ENCODE results near the gene ZSWIM5. TPM values are rescaled to one million over a fixed set of nuclear protein-coding genes. Genes with fewer than 3 reads are reported as not detected.

Gene ZSWIM5
- total and polyA plus RNA-seq, 4 donors: 0.67 to 2.9 (median 1.3) TPM

GRCh38 chr1:45047032-45047431, 159.4 kb downstream of the ZSWIM5 start:
- TF ChIP-seq ZBTB33 (IDR thresholded peaks at IDR 0.05) (no peak), TAF1 (conservative IDR thresholded peaks at IDR 0.05) (no peak), JUND (IDR thresholded peaks at IDR 0.05) (no peak), FOXA2 (IDR thresholded peaks at IDR 0.05) (no peak)
- 97% methylated on average over 5 of the region's 5 CpGs for WGBS
- no peaks in the 10 kb centered on the region for H3K4me1 ChIP-seq (ENCODE audit: control insufficient read depth in 4 of 4, insufficient read depth in 4 of 4, low read length in 3 of 4)

GRCh38 chr1:45044916-45045315, 161.5 kb downstream of the ZSWIM5 start:
- TF ChIP-seq RAD21 (IDR thresholded peaks at IDR 0.05): no peak
- TF ChIP-seq FOXA2 (IDR thresholded peaks at IDR 0.05): no peak
- TF ChIP-seq SP1 (IDR thresholded peaks at IDR 0.05): no peak
- no peak for TF ChIP-seq NR2F2 (IDR thresholded peaks at IDR 0.05)
- no peak for TF ChIP-seq CTCF (IDR thresholded peaks at IDR 0.05; ENCODE audit: low read depth, low read length, missing input control)
- no peak for TF ChIP-seq GABPA (IDR thresholded peaks at IDR 0.05 in 1 of 2, conservative IDR thresholded peaks at IDR 0.05 in 1 of 2)
- TF ChIP-seq YY1 (IDR thresholded peaks at IDR 0.05): no peak
- no peak for TF ChIP-seq TAF1 (conservative IDR thresholded peaks at IDR 0.05)
- TF ChIP-seq HNF4A (conservative IDR thresholded peaks at IDR 0.05): no peak
- TF ChIP-seq JUND (IDR thresholded peaks at IDR 0.05): no peak
- TF ChIP-seq HNF4G (IDR thresholded peaks at IDR 0.05): no peak
- no peak for TF ChIP-seq MAX (IDR thresholded peaks at IDR 0.05)
- no peak for TF ChIP-seq EGR1 (IDR thresholded peaks at IDR 0.05; ENCODE audit: low read depth in 2 of 2)
- no peak for TF ChIP-seq ZBTB33 (IDR thresholded peaks at IDR 0.05)
- no peak for TF ChIP-seq RXRA (IDR thresholded peaks at IDR 0.05)
- no peak for TF ChIP-seq ATF3 (IDR thresholded peaks at IDR 0.05)
- TF ChIP-seq REST (IDR thresholded peaks at IDR 0.05): no peak
- no peak for TF ChIP-seq FOXA1 (IDR thresholded peaks at IDR 0.05)
- Histone ChIP-seq H3K4me1 (ENCODE audit: control insufficient read depth in 4 of 4, insufficient read depth in 4 of 4, low read length in 3 of 4) (no peaks in the 10 kb centered on the region), H3K27me3 (ENCODE audit: control insufficient read depth in 4 of 4, insufficient read depth in 4 of 4, low read length in 3 of 4) (no peaks in the 10 kb centered on the region), H3K36me3 (ENCODE audit: control insufficient read depth in 4 of 4, insufficient read depth in 3 of 4, low read depth in 1 of 4, low read length in 3 of 4) (no peaks in the 10 kb centered on the region), H3K27ac (ENCODE audit: low read depth in 1 of 2, low read length in 2 of 2) (no peak overlapping the region), H3K9ac (ENCODE audit: low read depth in 1 of 2, low read length in 2 of 2) (no peak overlapping the region), H3K9me3 (ENCODE audit: control insufficient read depth in 4 of 4, low read length in 3 of 4) (peaks cover 0 to 5% (median 0%) of the 10 kb centered on the region in 4 donors), H3K4me3 (ENCODE audit: low read depth in 1 of 3, low read length in 3 of 3) (no peak overlapping the region)
- DNase-seq (ENCODE audit: low spot score): no peak
- WGBS: 100% methylated on average over 1 of the region's 1 CpG

More at GRCh38 chr1:45047032-45047431, 159.4 kb downstream of the ZSWIM5 start:
- Histone ChIP-seq H3K9ac (ENCODE audit: low read depth in 1 of 2, low read length in 2 of 2) (no peak overlapping the region), H3K27me3 (ENCODE audit: control insufficient read depth in 4 of 4, insufficient read depth in 4 of 4, low read length in 3 of 4) (no peaks in the 10 kb centered on the region), H3K4me3 (ENCODE audit: low read depth in 1 of 3, low read length in 3 of 3) (no peak overlapping the region), H3K9me3 (ENCODE audit: control insufficient read depth in 4 of 4, low read length in 3 of 4) (peaks cover 0 to 5% (median 0%) of the 10 kb centered on the region in 4 donors), H3K27ac (ENCODE audit: low read depth in 1 of 2, low read length in 2 of 2) (no peak overlapping the region), H3K36me3 (ENCODE audit: control insufficient read depth in 4 of 4, insufficient read depth in 3 of 4, low read depth in 1 of 4, low read length in 3 of 4) (no peaks in the 10 kb centered on the region)
- DNase-seq (ENCODE audit: low spot score): no peak

Measured in liver (tissue), 9 donors.